Forelimb muscle (tissue), 1 donor: ENCODE results near the gene ATF2. TPM values are rescaled to one million over a fixed set of nuclear protein-coding genes. Genes with fewer than 3 reads are reported as not detected.

ENCODE experiments used
- DNase-seq: peaks from one replicate; pipeline ENCODE4 v3.0.0-alpha.2; 2013; ENCODE audit warnings: low read depth
- polyA plus RNA-seq: library from polyadenylated mRNA; unstranded; fragments of 120-200 nt; gene quantifications from one replicate; pipeline ENCODE4 v1.2.1, GENCODE V29; 2013; ENCODE audit not compliant: insufficient read length

The ATF2 gene
- polyA plus RNA-seq, 1 donor, result 34.8 TPM

GRCh38 chr2:175027755-175028154 is 140.2 kb downstream of the ATF2 start:
- DNase-seq, result no peak

GRCh38 chr2:175026385-175026784 is 141.6 kb downstream of the ATF2 start:
- DNase-seq, result no peak

DNA sequence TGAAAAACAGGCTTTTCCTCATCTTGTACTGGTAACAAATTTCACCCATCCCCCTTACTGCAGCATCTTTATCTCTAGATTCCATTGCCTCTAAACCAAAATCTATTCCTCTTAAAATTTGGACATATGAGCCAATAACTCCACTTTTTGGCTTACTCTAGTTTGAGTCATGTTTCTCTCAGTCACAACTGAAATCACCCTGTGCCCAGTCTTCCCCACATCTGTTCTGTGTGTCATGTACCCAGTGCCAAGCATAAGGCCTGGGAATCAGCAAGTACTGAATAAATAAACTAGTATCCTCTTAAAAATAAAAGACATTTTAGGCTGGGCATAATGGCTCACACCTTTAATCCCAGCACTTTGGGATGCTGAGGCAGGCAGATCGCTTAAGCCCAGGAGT is 142.1 kb downstream of the ATF2 start:
- no peak for DNase-seq

GRCh38 chr2:175025233-175025632 is 142.8 kb downstream of the ATF2 start:
- DNase-seq, result no peak

- no peak for DNase-seq
Measured at GRCh38 chr2:175022923-175023322, 145.1 kb downstream of the ATF2 start.

Other genes with a start within 250 kb of the ATF2 start
- 12.1 TPM for gene CHN1, start 162.8 kb downstream of the ATF2 start, polyA plus RNA-seq
- 251 TPM for gene ATP5MC3, start 13.5 kb upstream of the ATF2 start, polyA plus RNA-seq